Mesothelial cell of epicardium (in vitro differentiated cells): ENCODE results near the gene STK26. TPM values are rescaled to one million over a fixed set of nuclear protein-coding genes. Genes with fewer than 3 reads are reported as not detected.
A peak's percentile ranks its signal among the peaks of the same experiment; 100 is the strongest.
"Not testable (repeated sequence)": the region's sequence is repeated elsewhere in the genome, so short reads cannot be mapped to it uniquely, and the experiment has no call there.

Source experiments
- DNase-seq, 2 experiments: peaks; one replicate each; pipeline ENCODE4 v3.0.0; 2021; ENCODE audit warnings: low spot score in 2 of 2; ENCODE audit not compliant: unreplicated experiment in 2 of 2
- H3K27ac Mint-ChIP-seq: 2 replicates; pipeline ENCODE4 v1.8.0; 2021; ENCODE audit warnings: mixed read lengths
- H3K27me3 Mint-ChIP-seq: 2 replicates; pipeline ENCODE4 v1.8.0; 2021; ENCODE audit warnings: low read depth, mixed read lengths
- H3K36me3 Mint-ChIP-seq: 2 replicates; pipeline ENCODE4 v1.8.0; 2021; ENCODE audit warnings: mixed read lengths
- H3K4me1 Mint-ChIP-seq: 2 replicates; pipeline ENCODE4 v1.8.0; 2021; ENCODE audit warnings: mixed read lengths
- H3K4me3 Mint-ChIP-seq: 2 replicates; pipeline ENCODE4 v1.8.0; 2021; ENCODE audit warnings: mild to moderate bottlenecking, moderate library complexity, mixed read lengths
- H3K9me3 Mint-ChIP-seq: 2 replicates; pipeline ENCODE4 v1.8.0; 2021; ENCODE audit warnings: mixed read lengths
- total RNA-seq: library from RNA; stranded (reverse); gene quantifications from 3 replicates; pipeline ENCODE4 v1.2.1, GENCODE V29; 2021
- TF ChIP-seq, protein P1 (sequence below): fragments of 200-600 bp; sonication (generic); IDR thresholded peaks from one replicate; pipeline ENCODE4 v1.5.0; 2021; ENCODE audit warnings: antibody characterized with exemption; ENCODE audit not compliant: unreplicated experiment

STK26 gene
- total RNA-seq, 1 donor from 2014 or later, result 96.0 TPM

DNA sequence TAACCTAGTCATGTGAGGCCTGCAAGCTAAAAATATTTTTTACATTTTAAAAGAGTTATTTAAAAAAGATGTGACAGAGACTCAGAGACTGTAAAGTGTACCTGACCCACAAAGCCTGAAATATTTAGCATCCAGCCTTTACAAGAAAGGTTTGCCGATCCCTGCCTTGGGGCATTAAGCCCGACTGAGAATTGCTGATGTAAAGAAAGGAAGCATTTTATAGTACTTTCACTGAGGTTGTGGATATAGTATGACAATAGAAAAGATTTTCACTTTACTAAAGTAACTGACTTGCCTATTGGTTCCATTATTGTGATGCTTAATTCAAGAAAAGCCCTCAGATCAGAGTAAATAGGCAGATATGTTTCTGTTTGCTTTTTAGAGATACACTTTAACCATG lies 17.0 kb downstream of the STK26 start:
- TF ChIP-seq, protein P1, sequence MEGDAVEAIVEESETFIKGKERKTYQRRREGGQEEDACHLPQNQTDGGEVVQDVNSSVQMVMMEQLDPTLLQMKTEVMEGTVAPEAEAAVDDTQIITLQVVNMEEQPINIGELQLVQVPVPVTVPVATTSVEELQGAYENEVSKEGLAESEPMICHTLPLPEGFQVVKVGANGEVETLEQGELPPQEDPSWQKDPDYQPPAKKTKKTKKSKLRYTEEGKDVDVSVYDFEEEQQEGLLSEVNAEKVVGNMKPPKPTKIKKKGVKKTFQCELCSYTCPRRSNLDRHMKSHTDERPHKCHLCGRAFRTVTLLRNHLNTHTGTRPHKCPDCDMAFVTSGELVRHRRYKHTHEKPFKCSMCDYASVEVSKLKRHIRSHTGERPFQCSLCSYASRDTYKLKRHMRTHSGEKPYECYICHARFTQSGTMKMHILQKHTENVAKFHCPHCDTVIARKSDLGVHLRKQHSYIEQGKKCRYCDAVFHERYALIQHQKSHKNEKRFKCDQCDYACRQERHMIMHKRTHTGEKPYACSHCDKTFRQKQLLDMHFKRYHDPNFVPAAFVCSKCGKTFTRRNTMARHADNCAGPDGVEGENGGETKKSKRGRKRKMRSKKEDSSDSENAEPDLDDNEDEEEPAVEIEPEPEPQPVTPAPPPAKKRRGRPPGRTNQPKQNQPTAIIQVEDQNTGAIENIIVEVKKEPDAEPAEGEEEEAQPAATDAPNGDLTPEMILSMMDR, result no peak
- no peaks in the 10 kb centered on the region for H3K27me3 Mint-ChIP-seq
- H3K9me3 Mint-ChIP-seq, result no peaks in the 10 kb centered on the region
- peak overlapping the region; percentile 21 for H3K27ac Mint-ChIP-seq
- H3K4me3 Mint-ChIP-seq, result no peak overlapping the region
- DNase-seq, result no peak
- H3K4me1 Mint-ChIP-seq, result peaks cover 49% of the 10 kb centered on the region
- H3K36me3 Mint-ChIP-seq, result no peaks in the 10 kb centered on the region

DNA sequence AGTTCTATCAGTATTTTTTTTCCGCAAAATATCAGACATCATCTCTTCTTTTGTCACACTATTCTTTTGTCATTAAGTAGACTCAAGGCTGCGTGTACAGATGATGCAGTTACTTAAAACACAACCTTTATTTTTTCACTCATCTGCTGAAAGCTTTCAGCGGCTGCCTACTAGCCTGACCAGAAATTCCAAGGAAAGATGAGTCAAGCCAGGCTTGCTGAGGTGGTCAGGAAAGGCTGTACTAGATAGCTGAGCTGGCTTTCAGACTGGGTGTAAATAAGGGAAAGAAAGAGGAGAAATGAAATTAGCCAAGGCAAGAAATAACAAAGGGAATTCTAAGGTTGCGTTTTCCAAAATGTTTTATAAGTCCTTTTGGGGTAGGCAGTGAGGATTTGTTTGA lies 17.9 kb downstream of the STK26 start:
- Mint-ChIP-seq H3K36me3 (no peaks in the 10 kb centered on the region), H3K4me3 (no peak overlapping the region), H3K4me1 (peaks cover 54% of the 10 kb centered on the region), H3K27ac (no peak overlapping the region), H3K27me3 (no peaks in the 10 kb centered on the region), H3K9me3 (no peaks in the 10 kb centered on the region)
- TF ChIP-seq, protein P1, result no peak
- no peak for DNase-seq

DNA sequence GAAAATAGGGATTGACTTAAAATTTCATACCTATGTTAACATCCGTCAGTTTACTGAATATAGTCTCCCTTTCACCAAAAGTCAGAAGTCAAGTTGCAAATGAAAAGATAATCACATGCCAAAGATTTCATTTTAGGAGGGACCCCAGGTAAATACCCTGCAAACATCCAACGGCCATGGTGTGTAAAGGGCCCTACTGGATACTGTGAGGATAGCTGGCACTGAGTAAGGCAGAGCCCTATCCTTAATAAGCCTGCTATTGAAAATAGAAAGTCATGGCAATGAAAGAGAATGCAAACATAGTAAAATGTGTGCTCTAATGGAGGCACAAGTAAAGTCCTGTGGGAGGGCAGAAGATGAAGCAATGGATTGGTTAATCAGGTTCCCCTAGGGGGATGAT lies 20.9 kb downstream of the STK26 start:
- H3K27me3 Mint-ChIP-seq, result no peaks in the 10 kb centered on the region
- no peak overlapping the region for H3K27ac Mint-ChIP-seq
- no peaks in the 10 kb centered on the region for H3K9me3 Mint-ChIP-seq
- TF ChIP-seq, protein P1, result no peak
- H3K4me3 Mint-ChIP-seq, result no peak overlapping the region
- H3K36me3 Mint-ChIP-seq, result no peaks in the 10 kb centered on the region
- H3K4me1 Mint-ChIP-seq, result peaks cover 63% of the 10 kb centered on the region
- DNase-seq, result no peak

DNA sequence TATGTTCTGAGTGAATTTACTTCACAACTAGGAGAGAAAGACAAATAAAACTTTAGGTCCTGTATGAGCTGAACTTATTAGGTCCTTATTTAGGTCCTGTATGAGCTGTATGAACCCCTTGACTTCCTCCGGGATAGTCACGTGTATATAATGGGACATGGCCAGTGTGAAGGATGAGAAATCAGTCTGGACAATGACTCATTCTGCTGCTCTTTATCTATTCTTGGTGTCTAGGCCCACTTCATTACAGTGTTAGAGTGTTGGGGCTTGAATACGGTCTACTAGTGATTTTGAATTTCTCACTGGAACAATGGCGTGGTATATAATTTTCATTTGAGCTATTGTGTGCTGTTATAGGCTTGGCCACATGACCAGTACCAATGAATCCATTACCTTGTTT lies 21.9 kb downstream of the STK26 start:
- Mint-ChIP-seq H3K36me3 (no peaks in the 10 kb centered on the region), H3K27ac (peak overlapping the region; percentile 92), H3K4me1 (peaks cover 58% of the 10 kb centered on the region), H3K9me3 (no peaks in the 10 kb centered on the region), H3K27me3 (no peaks in the 10 kb centered on the region), H3K4me3 (no peak overlapping the region)
- DNase-seq, result no peak
- TF ChIP-seq, protein P1, result no peak

DNA sequence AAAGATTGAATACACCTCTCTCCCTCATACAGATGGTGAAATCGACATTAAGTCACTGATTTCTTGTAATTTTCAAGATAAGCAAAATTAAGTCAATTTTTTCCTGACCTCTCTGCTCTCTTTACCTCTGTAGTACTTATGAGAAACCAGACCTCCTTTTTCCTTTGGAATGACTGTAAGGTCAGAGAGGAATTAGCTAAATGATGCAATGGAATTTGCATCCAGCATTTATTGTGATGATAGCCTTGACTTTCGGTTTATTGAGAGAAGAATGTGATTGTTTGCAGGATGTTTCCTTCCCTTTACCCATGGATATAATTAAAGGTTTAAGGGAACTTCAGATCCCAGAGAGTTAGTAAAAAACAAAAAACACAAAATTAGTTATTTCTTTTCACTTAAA lies 22.4 kb downstream of the STK26 start:
- no peak overlapping the region for H3K4me3 Mint-ChIP-seq
- TF ChIP-seq, protein P1, result no peak
- H3K27ac Mint-ChIP-seq, result peak overlapping the region; percentile 92
- no peak for DNase-seq
- H3K4me1 Mint-ChIP-seq, result peaks cover 53% of the 10 kb centered on the region
- no peaks in the 10 kb centered on the region for H3K36me3 Mint-ChIP-seq
- H3K27me3 Mint-ChIP-seq, result no peaks in the 10 kb centered on the region
- H3K9me3 Mint-ChIP-seq, result no peaks in the 10 kb centered on the region

DNA sequence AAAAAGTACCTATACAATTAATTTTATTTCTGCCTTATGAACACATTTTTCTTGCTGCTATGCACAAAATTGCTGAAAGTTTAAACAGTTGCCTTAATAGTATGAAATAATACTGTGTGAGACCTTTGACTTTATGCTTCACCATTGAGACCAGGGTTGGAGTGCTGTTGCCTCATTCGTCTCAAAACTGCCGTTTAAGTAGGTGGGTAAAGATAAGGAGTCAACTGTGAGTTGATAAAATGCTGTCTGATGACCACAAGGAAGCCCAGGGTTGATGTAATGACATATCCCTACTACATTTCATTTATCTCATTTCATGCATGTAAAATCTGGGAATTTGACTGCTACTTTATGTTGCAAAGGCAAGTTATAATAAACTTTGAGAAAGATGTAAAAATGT lies 23.4 kb downstream of the STK26 start:
- H3K4me1 Mint-ChIP-seq, result peaks cover 43% of the 10 kb centered on the region
- DNase-seq, result no peak
- H3K27me3 Mint-ChIP-seq, result no peaks in the 10 kb centered on the region
- H3K9me3 Mint-ChIP-seq, result peaks cover 3% of the 10 kb centered on the region
- H3K36me3 Mint-ChIP-seq, result peaks cover 4% of the 10 kb centered on the region
- TF ChIP-seq, protein P1, result no peak
- H3K27ac Mint-ChIP-seq, result peak overlapping the region; percentile 75
- H3K4me3 Mint-ChIP-seq, result no peak overlapping the region

DNA sequence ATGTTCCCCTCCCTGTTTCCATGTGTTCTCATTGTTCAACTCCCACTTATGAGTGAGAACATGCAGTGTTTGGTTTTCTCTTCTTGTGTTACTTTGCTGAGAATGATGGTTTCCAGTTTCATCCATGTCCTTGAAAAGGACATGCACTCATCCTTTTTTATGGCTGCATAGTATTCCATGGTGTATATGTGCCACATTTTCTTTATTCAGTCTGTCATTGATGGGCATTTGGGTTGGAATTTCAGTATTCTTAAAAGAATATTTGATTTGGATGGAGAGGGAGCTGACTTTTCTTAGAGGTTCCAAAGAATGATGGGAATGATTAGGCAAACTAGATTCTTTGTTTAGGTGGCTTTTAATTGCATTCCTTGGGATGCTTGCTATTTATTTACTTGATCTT lies 28.7 kb downstream of the STK26 start:
- not testable (repeated sequence) for H3K36me3 Mint-ChIP-seq, H3K27me3 Mint-ChIP-seq
- H3K4me1 Mint-ChIP-seq, result peaks cover 25% of the 10 kb centered on the region

More for the DNA sequence above, 28.7 kb downstream of the STK26 start:
- not testable (repeated sequence) for H3K4me3 Mint-ChIP-seq, H3K27ac Mint-ChIP-seq, DNase-seq, H3K9me3 Mint-ChIP-seq
